HepG2 (cell line): ENCODE measurements around the gene LPCAT4. TPM values are rescaled to one million over a fixed set of nuclear protein-coding genes. Genes with fewer than 3 reads are reported as not detected.

Experiments
- ATF1 ChIP-seq: IDR thresholded peaks from 2 replicates; pipeline ENCODE4 v1.6.1; 2016; ENCODE audit warnings: mild to moderate bottlenecking, control low read depth
- ATM ChIP-seq: fragments of 450-650 bp; IDR thresholded peaks from 2 replicates; pipeline ENCODE4 v1.7.1; 2017; ENCODE audit warnings: mild to moderate bottlenecking, borderline replicate concordance
- EED ChIP-seq: sonication (generic); formaldehyde crosslinking; IDR thresholded peaks from 2 replicates; pipeline ENCODE4 v1.5.0; 2020; ENCODE audit warnings: mild to moderate bottlenecking, missing genetic modification reagents
- FOXA3 ChIP-seq: IDR thresholded peaks from 2 replicates; pipeline ENCODE4 v1.6.1; 2016; ENCODE audit warnings: missing genetic modification reagents, missing compliant biosample characterization
- HHEX ChIP-seq: IDR thresholded peaks from 2 replicates; pipeline ENCODE4 v1.6.1; 2016; ENCODE audit warnings: control low read depth
- HMG20A ChIP-seq: IDR thresholded peaks from 2 replicates; pipeline ENCODE4 v1.6.1; 2016; ENCODE audit warnings: borderline replicate concordance
- JDP2 ChIP-seq: sonication (generic); formaldehyde crosslinking; IDR thresholded peaks from 2 replicates; pipeline ENCODE4 v1.8.1; 2022; ENCODE audit warnings: missing genetic modification reagents, borderline replicate concordance
- MED13 ChIP-seq: sonication (generic); formaldehyde crosslinking; IDR thresholded peaks from 2 replicates; pipeline ENCODE4 v1.5.0; 2020; ENCODE audit warnings: missing genetic modification reagents
- NCOA1 ChIP-seq: sonication (generic); formaldehyde crosslinking; IDR thresholded peaks from 2 replicates; pipeline ENCODE4 v1.9.0; 2021; ENCODE audit warnings: missing genetic modification reagents
- NCOR1 ChIP-seq: fragments of 200-600 bp; sonication (generic); IDR thresholded peaks from 2 replicates; pipeline ENCODE4 v1.7.0; 2017; ENCODE audit warnings: antibody characterized with exemption, low read length, borderline replicate concordance
- PAWR ChIP-seq: sonication (generic); formaldehyde crosslinking; IDR thresholded peaks from 2 replicates; pipeline ENCODE4 v1.4.0; 2020; ENCODE audit warnings: missing genetic modification reagents, mild to moderate bottlenecking, borderline replicate concordance
- WIZ ChIP-seq: sonication (generic); formaldehyde crosslinking; IDR thresholded peaks from 2 replicates; pipeline ENCODE4 v1.5.1; 2020; ENCODE audit warnings: mild to moderate bottlenecking, missing genetic modification reagents
- ZBTB25 ChIP-seq: IDR thresholded peaks from 2 replicates; pipeline ENCODE4 v1.6.1; 2018; ENCODE audit warnings: missing genetic modification reagents
- ZBTB37 ChIP-seq: sonication (generic); formaldehyde crosslinking; IDR thresholded peaks from 2 replicates; pipeline ENCODE4 v1.4.0; 2020; ENCODE audit warnings: mild to moderate bottlenecking, missing genetic modification reagents
- ZNF180 ChIP-seq: sonication (generic); formaldehyde crosslinking; IDR thresholded peaks from 2 replicates; pipeline ENCODE4 v1.4.0; 2020; ENCODE audit warnings: low read depth, missing genetic modification reagents, borderline replicate concordance
- ZNF567 ChIP-seq: sonication (generic); formaldehyde crosslinking; IDR thresholded peaks from 2 replicates; pipeline ENCODE4 v1.8.1; 2023; ENCODE audit warnings: mild to moderate bottlenecking, missing genetic modification reagents, borderline replicate concordance
- ZNF570 ChIP-seq: sonication (generic); formaldehyde crosslinking; IDR thresholded peaks from 2 replicates; pipeline ENCODE4 v1.4.0; 2020; ENCODE audit warnings: mild to moderate bottlenecking, missing genetic modification reagents, borderline replicate concordance
- ZNF737 ChIP-seq: sonication (generic); formaldehyde crosslinking; IDR thresholded peaks from 2 replicates; pipeline ENCODE4 v1.5.0; 2020; ENCODE audit warnings: missing genetic modification reagents, mild to moderate bottlenecking, borderline replicate concordance
- ZNF782 ChIP-seq: sonication (generic); formaldehyde crosslinking; IDR thresholded peaks from 2 replicates; pipeline ENCODE4 v1.4.0; 2020; ENCODE audit warnings: missing genetic modification reagents, mild to moderate bottlenecking, borderline replicate concordance
- ZNF83 ChIP-seq: sonication (generic); formaldehyde crosslinking; IDR thresholded peaks from 2 replicates; pipeline ENCODE4 v1.4.0; 2020; ENCODE audit warnings: missing genetic modification reagents, mild to moderate bottlenecking, borderline replicate concordance
- polyA plus RNA-seq, 8 experiments: library from polyadenylated mRNA; depleted of rRNA in 3 of 8; stranded (reverse) in 7 of 8; unstranded in 1 of 8; fragments of >200 nt; fragmentation: Illumina TruSeq in 4 of 8; extraction: Trizol in 4 of 8; gene quantifications; 2 replicates each; pipeline versions ENCODE4 v1.2.1 to v1.2.3, GENCODE V29; 2011 to 2016; ENCODE audit warnings: low read depth in 4 of 8, missing spikeins in 1 of 8, mixed read lengths in 1 of 8; ENCODE audit not compliant: insufficient read depth in 1 of 8
- total RNA-seq, 5 experiments: library from RNA; depleted of rRNA; stranded (reverse); fragments of >200 nt; fragmentation: Illumina TruSeq; extraction: Trizol; gene quantifications; 2 replicates each; pipeline ENCODE4 v1.2.3, GENCODE V29; 2016; ENCODE audit warnings: low read depth in 1 of 5
- TF ChIP-seq, protein P1 (sequence below): sonication (generic); formaldehyde crosslinking; IDR thresholded peaks from 2 replicates; pipeline ENCODE4 v1.8.0; 2022; ENCODE audit warnings: missing genetic modification reagents, mild to moderate bottlenecking, inconsistent platforms, borderline replicate concordance
- TF ChIP-seq, protein P2 (sequence below): IDR thresholded peaks from 2 replicates; pipeline ENCODE4 v1.6.1; 2016; ENCODE audit warnings: low read depth, borderline replicate concordance
- TF ChIP-seq, protein P3 (sequence below): sonication (generic); formaldehyde crosslinking; IDR thresholded peaks from 2 replicates; pipeline ENCODE4 v1.4.0; 2020; ENCODE audit warnings: missing genetic modification reagents, borderline replicate concordance

The LPCAT4 gene
- total and polyA plus RNA-seq, 2 of the 13 experiments (the other 11 are each of a cell fraction or from before 2014, with no cell fraction given) = 8.1 to 57.1 TPM

DNA sequence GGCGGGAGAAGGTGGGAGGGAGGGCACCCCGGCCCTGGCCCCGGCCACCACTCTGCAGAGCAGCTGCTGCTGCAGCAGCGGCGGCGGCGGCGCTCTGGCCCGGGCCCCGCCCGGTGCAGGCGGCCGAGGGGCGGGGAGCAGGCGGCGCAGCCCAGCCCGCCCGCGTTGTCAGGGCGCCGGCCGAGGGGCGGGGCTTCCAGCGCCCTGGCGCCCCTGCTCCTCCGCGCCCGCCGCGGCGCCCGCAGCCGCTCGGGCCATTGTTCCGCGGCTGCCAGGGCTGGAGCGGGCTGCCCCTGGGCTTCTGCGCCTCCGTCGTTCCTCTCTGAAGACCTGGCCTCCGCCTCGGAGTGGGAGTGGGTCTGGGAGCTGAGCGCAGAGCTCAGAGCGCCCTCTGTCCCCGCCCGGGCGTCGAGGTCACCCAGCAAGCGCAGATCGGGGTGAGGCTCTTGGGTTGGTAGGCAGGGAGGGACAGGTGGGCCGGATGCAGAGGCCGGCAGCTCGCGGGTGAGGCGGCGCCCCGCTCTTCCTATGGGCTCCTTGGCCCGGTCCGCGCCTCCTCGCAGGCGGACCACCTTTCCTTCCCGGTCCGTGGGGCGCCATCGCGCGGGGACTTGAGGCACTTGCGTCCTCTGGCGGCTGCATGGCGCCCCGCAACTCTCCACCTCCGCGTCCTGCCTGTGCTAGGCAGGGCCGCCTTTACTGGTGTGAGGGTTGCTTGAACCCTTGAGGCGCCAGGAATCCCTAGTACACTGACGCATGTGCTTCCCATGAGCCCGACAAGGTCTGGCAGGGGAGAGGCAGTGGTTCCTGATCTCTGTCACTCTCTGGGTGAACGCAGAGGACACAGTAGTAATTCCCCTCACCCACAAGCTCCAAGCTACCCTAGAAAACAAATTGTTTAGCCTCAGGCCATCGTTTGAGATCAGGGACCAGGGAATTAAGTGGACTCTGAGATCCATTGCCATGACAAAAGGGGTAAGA lies at the start of gene LPCAT4 (continued):
- TF ChIP-seq, protein P1, sequence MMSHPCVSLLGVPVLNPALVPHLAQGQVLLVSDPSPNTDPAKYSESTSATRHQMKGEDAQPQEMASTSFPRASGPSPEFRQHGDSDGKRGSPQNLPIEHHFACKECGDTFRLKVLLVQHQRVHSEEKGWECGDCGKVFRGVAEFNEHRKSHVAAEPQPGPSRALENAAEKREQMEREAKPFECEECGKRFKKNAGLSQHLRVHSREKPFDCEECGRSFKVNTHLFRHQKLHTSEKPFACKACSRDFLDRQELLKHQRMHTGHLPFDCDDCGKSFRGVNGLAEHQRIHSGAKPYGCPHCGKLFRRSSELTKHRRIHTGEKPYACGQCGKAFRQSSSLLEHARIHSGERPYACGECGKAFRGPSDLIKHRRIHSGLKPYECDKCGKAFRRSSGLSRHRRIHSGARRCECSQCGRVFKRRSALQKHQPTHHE (CRISPR knock-in tag) = no peak
- TF ChIP-seq PAWR (CRISPR knock-in tag) (no peak), ZBTB25 (no peak), NCOA1 (CRISPR knock-in tag) (0 out of 2 replicates have a peak, but pooled peaks have one; percentile 74), ZNF570 (no peak), HMG20A (0 out of 2 replicates have a peak, but pooled peaks have one; percentile 25), ZNF180 (CRISPR knock-in tag) (no peak), JDP2 (CRISPR knock-in tag) (no peak), ZBTB37 (CRISPR knock-in tag) (no peak), ATF1 (CRISPR knock-in tag) (no peak), FOXA3 (CRISPR knock-in tag) (peak; percentile 24; the same call in 1 of the 2 replicates), EED (CRISPR knock-in tag) (peak; percentile 77; the same call in 1 of the 2 replicates), ZNF737 (CRISPR knock-in tag) (no peak), NCOR1 (no peak), ZNF782 (CRISPR knock-in tag) (peak; percentile 55; the same call in 1 of the 2 replicates), WIZ (CRISPR knock-in tag) (0 out of 2 replicates have a peak, but pooled peaks have one; percentile 66), ZNF567 (CRISPR knock-in tag) (peak; percentile 82; the same call in 1 of the 2 replicates), HHEX (CRISPR knock-in tag) (no peak), MED13 (no peak), ATM (no peak), ZNF83 (CRISPR knock-in tag) (no peak)
- TF ChIP-seq, protein P2, sequence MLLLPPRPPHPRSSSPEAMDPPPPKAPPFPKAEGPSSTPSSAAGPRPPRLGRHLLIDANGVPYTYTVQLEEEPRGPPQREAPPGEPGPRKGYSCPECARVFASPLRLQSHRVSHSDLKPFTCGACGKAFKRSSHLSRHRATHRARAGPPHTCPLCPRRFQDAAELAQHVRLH = no peak
- TF ChIP-seq, protein P3, sequence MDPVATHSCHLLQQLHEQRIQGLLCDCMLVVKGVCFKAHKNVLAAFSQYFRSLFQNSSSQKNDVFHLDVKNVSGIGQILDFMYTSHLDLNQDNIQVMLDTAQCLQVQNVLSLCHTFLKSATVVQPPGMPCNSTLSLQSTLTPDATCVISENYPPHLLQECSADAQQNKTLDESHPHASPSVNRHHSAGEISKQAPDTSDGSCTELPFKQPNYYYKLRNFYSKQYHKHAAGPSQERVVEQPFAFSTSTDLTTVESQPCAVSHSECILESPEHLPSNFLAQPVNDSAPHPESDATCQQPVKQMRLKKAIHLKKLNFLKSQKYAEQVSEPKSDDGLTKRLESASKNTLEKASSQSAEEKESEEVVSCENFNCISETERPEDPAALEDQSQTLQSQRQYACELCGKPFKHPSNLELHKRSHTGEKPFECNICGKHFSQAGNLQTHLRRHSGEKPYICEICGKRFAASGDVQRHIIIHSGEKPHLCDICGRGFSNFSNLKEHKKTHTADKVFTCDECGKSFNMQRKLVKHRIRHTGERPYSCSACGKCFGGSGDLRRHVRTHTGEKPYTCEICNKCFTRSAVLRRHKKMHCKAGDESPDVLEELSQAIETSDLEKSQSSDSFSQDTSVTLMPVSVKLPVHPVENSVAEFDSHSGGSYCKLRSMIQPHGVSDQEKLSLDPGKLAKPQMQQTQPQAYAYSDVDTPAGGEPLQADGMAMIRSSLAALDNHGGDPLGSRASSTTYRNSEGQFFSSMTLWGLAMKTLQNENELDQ (CRISPR knock-in tag) = no peak
